GM12892 (cell line): Measurements from ENCODE around the gene CR2.

Experiments used
- POLR2A ChIP-seq: IDR thresholded peaks from 2 replicates; pipeline ENCODE4 v1.6.1; 2011; ENCODE audit warnings: low read depth, low read length, control low read depth
- POLR2AphosphoS5 ChIP-seq: IDR thresholded peaks from 2 replicates; pipeline ENCODE4 v1.6.1; 2011; ENCODE audit warnings: low read depth, low read length, control low read depth
- TAF1 ChIP-seq: IDR thresholded peaks from 2 replicates; pipeline ENCODE4 v1.6.1; 2011; ENCODE audit warnings: low read depth, mild to moderate bottlenecking, control low read depth, low read length, borderline replicate concordance

DNA sequence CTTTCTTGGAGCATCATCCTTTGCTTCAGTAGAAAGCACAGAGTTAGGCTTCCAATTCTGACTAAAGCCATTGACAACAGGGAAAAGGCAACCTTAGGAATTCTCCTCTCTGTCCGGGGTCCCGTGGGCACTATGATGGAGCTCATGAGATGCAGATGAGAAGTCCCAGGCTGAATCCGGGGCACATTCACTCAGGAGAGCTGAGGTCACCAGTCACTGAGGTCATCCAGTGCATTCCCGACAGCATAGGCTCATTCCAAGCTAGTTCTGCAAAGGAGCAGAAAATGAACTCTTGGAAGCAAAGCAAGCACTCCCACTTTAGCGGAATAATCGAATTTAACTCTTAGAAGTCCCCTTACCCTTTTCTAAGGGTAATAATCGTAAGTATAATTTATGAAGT lies 48.6 kb downstream of the CR2 start:
- TF ChIP-seq POLR2A: no peak
- no peak for TF ChIP-seq TAF1
- TF ChIP-seq POLR2AphosphoS5: no peak
